HL-60 (cell line): ENCODE measurements around the gene TSKS.

ENCODE experiments used
- DNase-seq, 2 experiments: peaks; one replicate each; pipeline ENCODE4 v3.0.0-alpha.2; 2010 to 2020; ENCODE audit warnings: low read depth in 1 of 2, low spot score in 1 of 2
- H3K27ac ChIP-seq: fragments of 250-450 bp; sonication (Bioruptor Pico); replicated peaks from 2 replicates; pipeline ENCODE4 v1.5.1; 2020; ENCODE audit warnings: mild to moderate bottlenecking, moderate library complexity
- H3K27me3 ChIP-seq: fragments of 250-450 bp; sonication (Bioruptor Pico); 2 replicates; pipeline ENCODE4 v1.5.1; 2021; ENCODE audit warnings: mild to moderate bottlenecking, moderate library complexity; ENCODE audit not compliant: insufficient read depth, poor library complexity, severe bottlenecking
- H3K4me3 ChIP-seq: replicated peaks from 2 replicates; pipeline ENCODE4 v1.5.1; 2011; ENCODE audit warnings: mild to moderate bottlenecking, control low read depth, low read length; ENCODE audit not compliant: insufficient read depth
- CTCF ChIP-seq: IDR thresholded peaks from one replicate; pipeline ENCODE4 v1.5.1; 2011; ENCODE audit warnings: low read length, control low read depth, inconsistent platforms; ENCODE audit not compliant: insufficient read depth
- GABPA ChIP-seq: IDR thresholded peaks from 2 replicates; pipeline ENCODE4 v1.6.1; 2012; ENCODE audit warnings: low read depth
- POLR2AphosphoS5 ChIP-seq: IDR thresholded peaks from 2 replicates; pipeline ENCODE4 v1.6.1; 2012; ENCODE audit warnings: low read depth
- REST ChIP-seq: IDR thresholded peaks from 2 replicates; pipeline ENCODE4 v1.6.1; 2012; ENCODE audit warnings: low read depth; ENCODE audit not compliant: insufficient replicate concordance
- SPI1 ChIP-seq: IDR thresholded peaks from 2 replicates; pipeline ENCODE4 v1.6.1; 2012; ENCODE audit warnings: low read depth, mild to moderate bottlenecking, borderline replicate concordance

TSKS gene

DNA sequence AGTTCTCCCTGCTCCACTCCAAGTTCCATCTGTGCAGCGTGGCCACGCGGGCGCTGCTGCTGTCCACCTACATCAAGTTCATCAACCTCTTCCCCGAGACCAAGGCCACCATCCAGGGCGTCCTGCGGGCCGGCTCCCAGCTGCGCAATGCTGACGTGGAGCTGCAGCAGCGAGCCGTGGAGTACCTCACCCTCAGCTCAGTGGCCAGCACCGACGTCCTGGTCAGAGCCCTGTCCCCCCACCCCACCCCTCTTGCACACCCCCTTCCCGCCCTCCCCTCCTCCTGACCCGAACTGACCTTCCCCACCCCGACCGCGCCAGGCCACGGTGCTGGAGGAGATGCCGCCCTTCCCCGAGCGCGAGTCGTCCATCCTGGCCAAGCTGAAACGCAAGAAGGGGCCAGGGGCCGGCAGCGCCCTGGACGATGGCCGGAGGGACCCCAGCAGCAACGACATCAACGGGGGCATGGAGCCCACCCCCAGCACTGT is 38.3 kb upstream of the TSKS start:
- DNase-seq = no peak
- TF ChIP-seq POLR2AphosphoS5 (no peak), CTCF (no peak), REST (no peak), GABPA (no peak), SPI1 (no peak)
- no peak overlapping the region for H3K27ac ChIP-seq
- H3K27me3 ChIP-seq = no peaks in the 10 kb centered on the region
- no peak overlapping the region for H3K4me3 ChIP-seq

- DNase-seq = no peak
- TF ChIP-seq REST (no peak), GABPA (no peak), POLR2AphosphoS5 (no peak), CTCF (no peak), SPI1 (no peak)
- no peak overlapping the region for H3K27ac ChIP-seq
- H3K4me3 ChIP-seq = no peak overlapping the region
- H3K27me3 ChIP-seq = no peaks in the 10 kb centered on the region
Measured at GRCh38 chr19:49800771-49801170, 37.7 kb upstream of the TSKS start.

DNA sequence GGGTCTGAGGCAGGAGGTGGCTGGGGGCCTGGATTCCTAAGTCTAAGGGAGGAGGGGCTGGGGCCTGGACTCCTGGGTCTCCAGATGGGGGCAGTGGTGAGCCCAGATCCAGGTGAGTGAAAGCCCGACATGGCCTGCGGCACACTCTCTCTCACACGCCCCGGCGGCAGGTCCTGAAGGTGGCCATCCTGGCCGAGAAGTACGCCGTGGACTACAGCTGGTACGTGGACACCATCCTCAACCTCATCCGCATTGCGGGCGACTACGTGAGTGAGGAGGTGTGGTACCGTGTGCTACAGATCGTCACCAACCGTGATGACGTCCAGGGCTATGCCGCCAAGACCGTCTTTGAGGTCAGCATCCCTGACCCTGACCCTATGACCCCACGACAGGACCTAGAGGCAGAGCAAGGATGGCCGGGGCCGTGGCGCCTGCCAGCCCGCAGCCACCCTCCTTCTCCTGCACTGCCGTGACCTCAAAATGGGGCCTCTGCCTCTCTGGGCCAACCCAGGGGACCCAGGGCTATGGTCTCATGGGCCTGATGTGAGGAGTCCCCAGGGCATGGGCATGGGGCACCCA is 36.8 kb upstream of the TSKS start:
- H3K4me3 ChIP-seq = no peak overlapping the region
- DNase-seq = no peak
- H3K27me3 ChIP-seq = no peaks in the 10 kb centered on the region
- H3K27ac ChIP-seq = no peak overlapping the region
- TF ChIP-seq REST (no peak), SPI1 (no peak), CTCF (no peak), POLR2AphosphoS5 (no peak), GABPA (no peak)
